ENCODE results near the gene TRABD2B.

- TF ChIP-seq CTCF (IDR thresholded peaks at IDR 0.05; ENCODE audit: insufficient read depth, low read depth, low read length) (no peak), EZH2 (IDR thresholded peaks at IDR 0.05; ENCODE audit: insufficient read depth, low read length) (no peak)
Observed at GRCh38 chr1:47837056-47837830, 159.9 kb downstream of the TRABD2B start.
